PC-3 (cell line): ENCODE results near the gene NKD1.

Source experiments
- EZH2 ChIP-seq: fragments of 300-600 bp; sonication (generic); IDR thresholded peaks from one replicate; pipeline ENCODE4 v1.6.1; 2017; ENCODE audit warnings: antibody characterized with exemption, mild to moderate bottlenecking, low read length; ENCODE audit not compliant: unreplicated experiment
- EZH2phosphoT487 ChIP-seq: fragments of 300-600 bp; sonication (generic); IDR thresholded peaks from 2 replicates; pipeline ENCODE4 v1.6.1; 2018; ENCODE audit warnings: mild to moderate bottlenecking, antibody characterized with exemption, low read length, borderline replicate concordance
- TF ChIP-seq, protein P1 (sequence below): fragments of 300-600 bp; sonication (generic); conservative IDR thresholded peaks from 2 replicates; pipeline ENCODE4 v1.5.1; 2017; ENCODE audit warnings: antibody characterized with exemption, low read depth, mild to moderate bottlenecking, low read length

DNA sequence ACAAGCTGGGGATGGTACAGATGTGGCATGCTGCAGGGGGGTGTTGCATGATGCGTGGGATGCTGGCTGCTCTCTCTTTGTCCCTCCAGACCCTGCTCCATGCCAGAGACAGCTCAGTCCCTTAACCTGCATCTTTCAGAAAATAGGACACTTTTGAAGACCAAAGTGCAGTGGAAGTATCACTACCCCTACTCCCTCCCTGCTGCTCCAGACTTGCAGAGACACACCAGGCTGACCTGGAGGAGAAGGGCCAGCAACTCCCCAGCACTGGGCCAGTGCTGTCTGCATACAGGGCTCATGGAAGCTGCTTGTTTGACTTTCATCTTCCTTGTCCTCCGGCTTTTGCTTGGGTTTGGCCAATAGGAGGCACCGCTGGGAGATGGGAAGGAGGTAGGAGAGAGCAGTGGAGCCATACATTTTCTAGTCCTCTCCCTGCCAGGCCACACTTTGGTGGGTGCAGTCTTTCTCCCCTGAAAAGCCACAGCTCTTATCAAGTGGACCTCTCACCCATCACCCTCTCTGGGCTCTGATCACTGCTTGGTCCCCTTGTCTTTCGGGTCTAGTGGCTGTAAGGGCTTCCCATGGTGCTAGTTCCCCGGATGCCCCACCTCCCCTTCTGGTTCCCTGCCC lies 46.1 kb upstream of the NKD1 start:
- TF ChIP-seq, protein P1, sequence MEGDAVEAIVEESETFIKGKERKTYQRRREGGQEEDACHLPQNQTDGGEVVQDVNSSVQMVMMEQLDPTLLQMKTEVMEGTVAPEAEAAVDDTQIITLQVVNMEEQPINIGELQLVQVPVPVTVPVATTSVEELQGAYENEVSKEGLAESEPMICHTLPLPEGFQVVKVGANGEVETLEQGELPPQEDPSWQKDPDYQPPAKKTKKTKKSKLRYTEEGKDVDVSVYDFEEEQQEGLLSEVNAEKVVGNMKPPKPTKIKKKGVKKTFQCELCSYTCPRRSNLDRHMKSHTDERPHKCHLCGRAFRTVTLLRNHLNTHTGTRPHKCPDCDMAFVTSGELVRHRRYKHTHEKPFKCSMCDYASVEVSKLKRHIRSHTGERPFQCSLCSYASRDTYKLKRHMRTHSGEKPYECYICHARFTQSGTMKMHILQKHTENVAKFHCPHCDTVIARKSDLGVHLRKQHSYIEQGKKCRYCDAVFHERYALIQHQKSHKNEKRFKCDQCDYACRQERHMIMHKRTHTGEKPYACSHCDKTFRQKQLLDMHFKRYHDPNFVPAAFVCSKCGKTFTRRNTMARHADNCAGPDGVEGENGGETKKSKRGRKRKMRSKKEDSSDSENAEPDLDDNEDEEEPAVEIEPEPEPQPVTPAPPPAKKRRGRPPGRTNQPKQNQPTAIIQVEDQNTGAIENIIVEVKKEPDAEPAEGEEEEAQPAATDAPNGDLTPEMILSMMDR = no peak
- TF ChIP-seq EZH2phosphoT487 (no peak), EZH2 (no peak)
